OCI-LY7 (cell line): ENCODE data around the gene TMEM63B. TPM values are rescaled to one million over a fixed set of nuclear protein-coding genes. Genes with fewer than 3 reads are reported as not detected.

Experiments
- BruUV-seq: library from RNA; stranded (reverse); fragments of 400-500 nt; replicated peaks from 2 replicates; lab custom pipeline; 2021; lab: Mats Ljungman, UMichigan
- CTCF ChIA-PET: fragments of 300-600 bp; sonication (Branson Sonifier 250); formaldehyde crosslinking; loops from one replicate; lab custom pipeline; 2022; ENCODE audit warnings: antibody characterized with exemption; ENCODE audit not compliant: unreplicated experiment; lab: Charles Lee
- POLR2A ChIA-PET: fragments of 300-600 bp; sonication (Branson Sonifier 250); formaldehyde crosslinking; loops from one replicate; lab custom pipeline; 2022; ENCODE audit warnings: antibody characterized with exemption; lab: Charles Lee
- DNase-seq: peaks from one replicate; pipeline ENCODE4 v3.0.0-alpha.2; 2015; ENCODE audit warnings: low spot score
- H2AFZ ChIP-seq: fragments of 200-600 bp; sonication (generic), shearing (Covaris generic); 2 replicates; pipeline ENCODE4 v1.6.1; 2014; ENCODE audit warnings: mild to moderate bottlenecking, antibody characterized with exemption, low read length, moderate library complexity
- H3K27ac ChIP-seq: fragments of 200-600 bp; sonication (generic); 2 replicates; pipeline ENCODE4 v1.5.1; 2014; ENCODE audit warnings: mixed run types, low read depth, mild to moderate bottlenecking, moderate library complexity, low read length, inconsistent platforms; ENCODE audit not compliant: poor library complexity, severe bottlenecking
- H3K36me3 ChIP-seq: fragments of 200-600 bp; sonication (generic); 2 replicates; pipeline ENCODE4 v1.6.1; 2014; ENCODE audit warnings: mild to moderate bottlenecking, antibody characterized with exemption, low read length, moderate library complexity, mixed read lengths; ENCODE audit not compliant: insufficient read depth
- H3K4me1 ChIP-seq: fragments of 200-600 bp; sonication (generic); 2 replicates; pipeline ENCODE4 v1.5.1; 2014; ENCODE audit warnings: mild to moderate bottlenecking, low read length; ENCODE audit not compliant: insufficient read depth, poor library complexity, severe bottlenecking
- H3K4me2 ChIP-seq: fragments of 200-600 bp; sonication (generic); 2 replicates; pipeline ENCODE4 v1.6.1; 2014; ENCODE audit warnings: mild to moderate bottlenecking, low read length
- H3K4me3 ChIP-seq: fragments of 200-600 bp; sonication (generic); 2 replicates; pipeline ENCODE4 v1.5.1; 2014; ENCODE audit warnings: mild to moderate bottlenecking, low read depth, low read length; ENCODE audit not compliant: poor library complexity, severe bottlenecking
- H3K79me2 ChIP-seq: fragments of 200-600 bp; sonication (generic); 2 replicates; pipeline ENCODE4 v1.6.1; 2016; ENCODE audit warnings: low read depth, mild to moderate bottlenecking, low read length, moderate library complexity, mixed read lengths; ENCODE audit not compliant: insufficient read depth
- H3K9me2 ChIP-seq: fragments of 200-600 bp; sonication (generic); 2 replicates; pipeline ENCODE4 v1.6.1; 2016; ENCODE audit warnings: mild to moderate bottlenecking, low read length, mixed read lengths; ENCODE audit not compliant: insufficient read depth
- H3K9me3 ChIP-seq: fragments of 200-600 bp; sonication (generic); 2 replicates; pipeline ENCODE4 v1.6.1; 2014; ENCODE audit warnings: mild to moderate bottlenecking, mixed run types, low read length, mixed read lengths
- H4K20me1 ChIP-seq: fragments of 200-600 bp; sonication (generic); 2 replicates; pipeline ENCODE4 v1.6.1; 2014; ENCODE audit warnings: mild to moderate bottlenecking, antibody characterized with exemption, low read length, moderate library complexity, mixed read lengths; ENCODE audit not compliant: insufficient read depth
- CTCF ChIP-seq: fragments of 200-600 bp; sonication (generic); conservative IDR thresholded peaks from 2 replicates; pipeline ENCODE4 v1.5.1; 2014; ENCODE audit warnings: mild to moderate bottlenecking, antibody characterized with exemption, low read length, moderate library complexity, mixed read lengths
- EZH2phosphoT487 ChIP-seq: fragments of 200-600 bp; sonication (generic); IDR thresholded peaks from 2 replicates; pipeline ENCODE4 v1.6.1; 2018; ENCODE audit warnings: low read depth, borderline replicate concordance, mild to moderate bottlenecking, mixed run types, antibody characterized with exemption, low read length, moderate library complexity, mixed read lengths
- intact Hi-C: fragments of 100-400 bp; cut with micrococcal nuclease; formaldehyde crosslinking; loops from one replicate; pipeline ENCODE4 v1.10.0; 2022; ENCODE audit not compliant: unreplicated experiment
- total RNA-seq, 2 experiments: library from RNA; depleted of rRNA in 1 of 2; stranded (reverse); fragments of >200 nt in 1 of 2; shearing (Covaris generic) in 1 of 2; gene quantifications; 2 replicates each; pipeline ENCODE4 v1.2.3, GENCODE V29; 2014 to 2022

Gene TMEM63B
- total RNA-seq, 2 experiments from 2014 or later: 5.4 to 10.0 TPM

- Histone ChIP-seq H4K20me1 (0 out of 2 replicates have a peak, but pooled peaks cover 8% of the 10 kb centered on the region), H3K27ac (no peak overlapping the region), H3K9me3 (no peaks in the 10 kb centered on the region), H3K4me3 (no peak overlapping the region), H3K4me2 (no peak overlapping the region), H3K4me1 (no peaks in the 10 kb centered on the region), H3K79me2 (no peaks in the 10 kb centered on the region), H2AFZ (no peak overlapping the region), H3K9me2 (no peaks in the 10 kb centered on the region), H3K36me3 (peaks cover 17% of the 10 kb centered on the region; the same call in 1 of the 2 replicates)
- ChIA-PET CTCF (interaction anchor here (0.5 to 0.6 kb wide), 2 partner anchors 28 to 54 kb away, joined by 3 read pairs; no protein-coding TSS in a partner anchor), POLR2A (no interaction called here)
- intact Hi-C loops: loop anchor here (1.0 to 5.0 kb wide), 3 partner anchors 56 to 241 kb away; no protein-coding TSS in a partner anchor
- no TSS peak for BruUV-seq
- peak; percentile 85 for DNase-seq
- TF ChIP-seq CTCF (peak; percentile 86), EZH2phosphoT487 (no peak)
Observed at GRCh38 chr6:44096612-44097011, 30.7 kb upstream of the TMEM63B start.

- POLR2A ChIA-PET: interaction anchor here (0.6 to 1.5 kb wide), 3 partner anchors 13 to 238 kb away, joined by 3 to 6 read pairs (median 4); no protein-coding TSS in a partner anchor
- H2AFZ ChIP-seq: no peak overlapping the region
- H3K27ac ChIP-seq: no peak overlapping the region
- no peak overlapping the region for H3K4me2 ChIP-seq
- H4K20me1 ChIP-seq: 0 out of 2 replicates have a peak, but pooled peaks cover 8% of the 10 kb centered on the region
- no peaks in the 10 kb centered on the region for H3K4me1 ChIP-seq
- H3K79me2 ChIP-seq: no peaks in the 10 kb centered on the region
- H3K4me3 ChIP-seq: no peak overlapping the region
- H3K9me2 ChIP-seq: no peaks in the 10 kb centered on the region
- CTCF ChIA-PET: interaction anchor here (0.6 to 1.0 kb wide), 3 partner anchors 19 to 124 kb away, joined by 3 to 5 read pairs (median 3); no protein-coding TSS in a partner anchor
- no peak for DNase-seq
- TF ChIP-seq EZH2phosphoT487: no peak
- TF ChIP-seq CTCF: no peak
- no TSS peak for BruUV-seq
- H3K9me3 ChIP-seq: no peaks in the 10 kb centered on the region
- H3K36me3 ChIP-seq: peaks cover 17% of the 10 kb centered on the region; the same call in 1 of the 2 replicates
- intact Hi-C loops: loop anchor here (2.0 to 5.0 kb wide), 2 partner anchors 141 to 239 kb away; no protein-coding TSS in a partner anchor
Observed at GRCh38 chr6:44097782-44098317, 29.5 kb upstream of the TMEM63B start.

GRCh38 chr6:44099192-44099591, 28.2 kb upstream of the TMEM63B start:
- intact Hi-C loops: loop anchor here (5.0 kb wide), 1 partner anchor 238 kb away; no protein-coding TSS in a partner anchor
- Histone ChIP-seq H3K27ac (no peak overlapping the region), H3K9me2 (no peaks in the 10 kb centered on the region), H4K20me1 (0 out of 2 replicates have a peak, but pooled peaks cover 8% of the 10 kb centered on the region), H3K4me2 (no peak overlapping the region), H3K79me2 (no peaks in the 10 kb centered on the region), H3K9me3 (no peaks in the 10 kb centered on the region), H2AFZ (no peak overlapping the region), H3K4me1 (no peaks in the 10 kb centered on the region), H3K4me3 (no peak overlapping the region), H3K36me3 (peaks cover 26% of the 10 kb centered on the region; the same call in 1 of the 2 replicates)
- TF ChIP-seq EZH2phosphoT487: no peak
- TF ChIP-seq CTCF: no peak
- BruUV-seq: no TSS peak
- no peak for DNase-seq
- ChIA-PET POLR2A (interaction anchor here (0.6 to 1.5 kb wide), 2 partner anchors 12 to 158 kb away, joined by 3 read pairs; no protein-coding TSS in a partner anchor), CTCF (no interaction called here)
